Transverse colon (tissue), 4 donors: ENCODE measurements around the gene PROKR1. TPM values are rescaled to one million over a fixed set of nuclear protein-coding genes. Genes with fewer than 3 reads are reported as not detected.
A peak's percentile ranks its signal among the peaks of the same experiment; 100 is the strongest.
"Not testable (repeated sequence)": the region's sequence is repeated elsewhere in the genome, so short reads cannot be mapped to it uniquely, and the experiment has no call there.

Experiments used
- DNase-seq: peaks from one replicate; pipeline ENCODE4 v3.0.0-alpha.2; 2019
- H3K27ac ChIP-seq, 4 donors: fragments of 200-600 bp; sonication (generic); 2 replicates each; pipeline ENCODE4 v1.5.1; 2016 to 2018; ENCODE audit warnings: inconsistent platforms in 4 of 4
- H3K27me3 ChIP-seq: fragments of 200-600 bp; sonication (generic); 2 replicates; pipeline ENCODE4 v1.5.1; 2017; ENCODE audit warnings: inconsistent platforms
- H3K36me3 ChIP-seq, 4 donors: fragments of 200-600 bp; sonication (generic); 2 replicates each; pipeline ENCODE4 v1.5.1; 2017 to 2019; ENCODE audit warnings: inconsistent platforms in 4 of 4
- H3K4me1 ChIP-seq, 4 donors: fragments of 200-600 bp; sonication (generic); 2 replicates each; pipeline ENCODE4 v1.5.1; 2017 to 2020; ENCODE audit warnings: inconsistent platforms in 4 of 4
- H3K4me3 ChIP-seq, 4 donors: fragments of 200-600 bp; sonication (generic); 1 replicate in 1 of 4; 2 replicates in 3 of 4; pipeline versions ENCODE4 v1.5.1 to v1.6.1; 2017 to 2019; ENCODE audit warnings: inconsistent platforms in 4 of 4
- H3K9me3 ChIP-seq, 2 donors: fragments of 200-600 bp; sonication (generic); 2 replicates each; pipeline ENCODE4 v1.5.1; 2017 to 2019; ENCODE audit warnings: inconsistent platforms in 2 of 2
- CTCF ChIP-seq, 5 experiments: fragments of 200-600 bp in 3 of 5; fragments of 450-650 bp in 2 of 5; sonication (generic) in 3 of 5; IDR thresholded peaks; 1 replicate in 2 of 5; 2 replicates in 3 of 5; pipeline ENCODE4 v1.5.1; 2016 to 2017; ENCODE audit warnings: antibody characterized with exemption in 5 of 5, inconsistent platforms in 3 of 5, mild to moderate bottlenecking in 2 of 5, moderate library complexity in 1 of 5
- EP300 ChIP-seq: sonication (generic); formaldehyde crosslinking; IDR thresholded peaks from one replicate; pipeline ENCODE4 v1.6.1; 2017; ENCODE audit warnings: antibody characterized with exemption, low read depth
- POLR2A ChIP-seq: fragments of 450-650 bp; IDR thresholded peaks from one replicate; pipeline ENCODE4 v1.6.1; 2016; ENCODE audit warnings: antibody characterized with exemption, mild to moderate bottlenecking, moderate library complexity
- POLR2AphosphoS5 ChIP-seq, 3 donors: sonication (generic); formaldehyde crosslinking; IDR thresholded peaks; one replicate each; pipeline ENCODE4 v1.6.1; 2016; ENCODE audit warnings: antibody characterized with exemption in 3 of 3
- WGBS, 2 donors: methylation state at CpG; one replicate each; pipeline ENCODE4 v1.1.5; 2018; ENCODE audit warnings: low coverage in 1 of 2; 5-methylcytosine and 5-hydroxymethylcytosine counted together
- in situ Hi-C, 4 donors: fragments of 200-750 bp; cut with MboI; loops; one replicate each; pipeline versions ENCODE4 v1.15.0 to v1.15.1; 2017; ENCODE audit warnings: low sequenced_read_pairs in 3 of 4, low pct_ligation_motif_present in 1 of 4, low pct_unique_long_range_greater_than_20kb in 1 of 4
- intact Hi-C: fragments of 100-400 bp; cut with DNase I; formaldehyde crosslinking; loops from one replicate; pipeline ENCODE4 v1.15.1; 2023; ENCODE audit warnings: low total_unique reads
- total RNA-seq, 4 donors: library from RNA; depleted of rRNA; stranded (reverse); fragments of >200 nt; gene quantifications; one replicate each; pipeline ENCODE4 v1.1.0, GENCODE V29; 2016

Gene PROKR1
- total RNA-seq: 1 to 10 TPM in 1 of 4 donors, under 1 TPM in 1, not detected in 2; 0.16 to 2.2 TPM

GRCh38 chr2:68643011-68643873, at the start of gene PROKR1:
Gene PROKR1, plus strand, starts transcription at chr2:68643579. Its CDS starts 2,243 bp downstream, at chr2:68645822.
- no peak within 1 kb of the TSS for H3K27ac ChIP-seq
- peak within 1 kb of the TSS; percentile 28 to 56 (median 41) for H3K4me3 ChIP-seq
- peaks cover 4 to 15% (median 12%) of the 10 kb centered on the region in 4 donors for H3K4me1 ChIP-seq
- WGBS, 2 donors: 3% methylated on average over 48 of the region's 86 CpGs; no CpG with 5 or more reads in 1 of the 2 donors
- peak; percentile 33 for DNase-seq
- in situ Hi-C loops: no loop called here
- intact Hi-C loops: no loop called here
- TF ChIP-seq POLR2A: no peak
- no peak for TF ChIP-seq CTCF (IDR thresholded peaks at IDR 0.05)
- no peak for TF ChIP-seq POLR2AphosphoS5 (IDR thresholded peaks at IDR 0.05)
- TF ChIP-seq EP300: no peak
- H3K27me3 ChIP-seq: peaks cover 76% of the 10 kb centered on the region
- no peaks in the 10 kb centered on the region for H3K36me3 ChIP-seq
- no peaks in the 10 kb centered on the region for H3K9me3 ChIP-seq

- TF ChIP-seq CTCF (IDR thresholded peaks at IDR 0.05): no peak
- TF ChIP-seq POLR2AphosphoS5 (IDR thresholded peaks at IDR 0.05): no peak
- TF ChIP-seq EP300: no peak
- TF ChIP-seq POLR2A: no peak
- H3K4me1 ChIP-seq: no peaks in the 10 kb centered on the region
- in situ Hi-C loops (no loop called here), intact Hi-C loops (no loop called here)
- no peaks in the 10 kb centered on the region for H3K27me3 ChIP-seq
- H3K27ac ChIP-seq: no peak overlapping the region
- H3K4me3 ChIP-seq: no peak overlapping the region
- no peaks in the 10 kb centered on the region for H3K9me3 ChIP-seq
- DNase-seq: no peak
- WGBS, 2 donors: 77 to 84% methylated on average over 1 of the region's 1 CpG
- no peaks in the 10 kb centered on the region for H3K36me3 ChIP-seq
Measured at GRCh38 chr2:68594041-68594440, 49.3 kb upstream of the PROKR1 start.

GRCh38 chr2:68594674-68595492, 48.5 kb upstream of the PROKR1 start:
- H3K4me1 ChIP-seq: no peaks in the 10 kb centered on the region
- 32 to 57% methylated on average over 3 to 5 of the region's 5 CpGs for WGBS, 2 donors
- no peak overlapping the region for H3K4me3 ChIP-seq
- intact Hi-C loops (no loop called here), in situ Hi-C loops (no loop called here)
- no peaks in the 10 kb centered on the region for H3K27me3 ChIP-seq
- peak; percentile 64 to 82 (median 66) for TF ChIP-seq CTCF (IDR thresholded peaks at IDR 0.05)
- TF ChIP-seq POLR2AphosphoS5 (IDR thresholded peaks at IDR 0.05): no peak
- no peak for TF ChIP-seq EP300
- TF ChIP-seq POLR2A: no peak
- no peaks in the 10 kb centered on the region for H3K36me3 ChIP-seq
- DNase-seq: peak; percentile 46
- H3K27ac ChIP-seq: no peak overlapping the region
- no peaks in the 10 kb centered on the region for H3K9me3 ChIP-seq

GRCh38 chr2:68595493-68595785, 47.9 kb upstream of the PROKR1 start:
- H3K36me3 ChIP-seq, H3K27me3 ChIP-seq, DNase-seq, in situ Hi-C loops, intact Hi-C loops, H3K9me3 ChIP-seq, H3K4me3 ChIP-seq, H3K4me1 ChIP-seq, H3K27ac ChIP-seq: not testable (repeated sequence)
- 67 to 79% methylated on average over 1 to 2 of the region's 2 CpGs for WGBS, 2 donors

GRCh38 chr2:68600495-68600894, 42.9 kb upstream of the PROKR1 start:
- intact Hi-C loops, H3K27ac ChIP-seq, H3K4me1 ChIP-seq, H3K4me3 ChIP-seq, H3K27me3 ChIP-seq, in situ Hi-C loops, H3K36me3 ChIP-seq, DNase-seq: not testable (repeated sequence)
- 92 to 100% methylated on average over 2 to 3 of the region's 3 CpGs for WGBS, 2 donors
- H3K9me3 ChIP-seq: peaks cover 16 to 17% of the 10 kb centered on the region in 2 donors
